H1 (cell line): ENCODE results near the gene PLA2G4F.

Experiments used
- CEBPB ChIP-seq: IDR thresholded peaks from 2 replicates; pipeline ENCODE4 v1.6.1; 2012; ENCODE audit warnings: low read depth, low read length
- EP300 ChIP-seq, 2 experiments: IDR thresholded peaks; 1 replicate in 1 of 2; 2 replicates in 1 of 2; pipeline ENCODE4 v1.6.1; 2011 to 2012; ENCODE audit warnings: low read depth in 2 of 2, low read length in 2 of 2, mild to moderate bottlenecking in 2 of 2, borderline replicate concordance in 1 of 2, inconsistent platforms in 1 of 2, moderate library complexity in 1 of 2
- PHF8 ChIP-seq: fragments of 200-600 bp; sonication (generic); conservative IDR thresholded peaks from 2 replicates; pipeline ENCODE4 v1.7.1; 2012; ENCODE audit warnings: low read depth, mild to moderate bottlenecking, inconsistent platforms, low read length, moderate library complexity
- POLR2A ChIP-seq, 2 experiments: IDR thresholded peaks; 1 replicate in 1 of 2; 2 replicates in 1 of 2; pipeline ENCODE4 v1.6.1; 2011; ENCODE audit warnings: low read depth in 2 of 2, low read length in 2 of 2, mild to moderate bottlenecking in 2 of 2; ENCODE audit errors: control extremely low read depth in 1 of 2
- POU5F1 ChIP-seq: IDR thresholded peaks from 2 replicates; pipeline ENCODE4 v1.6.1; 2011; ENCODE audit warnings: low read depth, mild to moderate bottlenecking, low read length, moderate library complexity
- RFX5 ChIP-seq: IDR thresholded peaks from 2 replicates; pipeline ENCODE4 v1.6.1; 2011; ENCODE audit warnings: low read depth, low read length, improper control_type of control experiment, borderline replicate concordance
- SIN3A ChIP-seq, 2 experiments: IDR thresholded peaks in 1 of 2; conservative IDR thresholded peaks in 1 of 2; 2 replicates each; pipeline ENCODE4 v1.6.1; 2011 to 2012; ENCODE audit warnings: low read length in 2 of 2, improper control_type of control experiment in 1 of 2, low read depth in 1 of 2, mild to moderate bottlenecking in 1 of 2
- SIRT6 ChIP-seq: IDR thresholded peaks from one replicate; pipeline ENCODE4 v1.7.1; 2012; ENCODE audit warnings: low read length, inconsistent platforms
- SRF ChIP-seq: IDR thresholded peaks from 2 replicates; pipeline ENCODE4 v1.6.1; 2011; ENCODE audit warnings: mild to moderate bottlenecking, low read depth, low read length, moderate library complexity
- SUZ12 ChIP-seq: fragments of 200-600 bp; sonication (generic); IDR thresholded peaks from 2 replicates; pipeline ENCODE4 v1.6.1; 2012; ENCODE audit warnings: mild to moderate bottlenecking, inconsistent platforms, low read length, moderate library complexity, mixed read lengths
- TF ChIP-seq, protein P1 (sequence below), 3 experiments: IDR thresholded peaks; 1 replicate in 2 of 3; 2 replicates in 1 of 3; pipeline versions ENCODE4 v1.5.1 to v1.6.1; 2011; ENCODE audit warnings: low read length in 3 of 3, mild to moderate bottlenecking in 3 of 3, inconsistent platforms in 2 of 3, low read depth in 1 of 3, moderate library complexity in 1 of 3; ENCODE audit not compliant: insufficient read depth in 1 of 3; ENCODE audit errors: control extremely low read depth in 1 of 3

DNA sequence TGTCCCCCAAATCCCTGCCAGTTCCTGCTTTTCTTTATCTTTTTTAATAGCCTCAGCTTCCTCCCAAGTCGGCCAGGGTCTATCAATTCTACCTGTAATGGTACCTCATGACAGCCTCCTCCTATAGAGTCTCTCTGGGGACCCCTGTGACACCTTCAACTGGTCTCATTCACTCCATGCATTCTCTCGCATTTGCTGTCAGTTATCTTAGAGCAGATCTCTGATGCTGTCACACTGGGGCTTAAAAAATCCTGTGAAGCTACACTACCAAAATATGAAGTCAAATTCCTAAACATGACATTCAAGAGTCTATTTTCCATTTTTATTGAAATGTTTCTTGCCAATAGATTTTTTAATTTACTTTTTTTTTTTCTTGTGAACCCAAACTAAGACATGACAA lies 46.2 kb upstream of the PLA2G4F start:
- TF ChIP-seq RFX5 (no peak), POLR2A (IDR thresholded peaks at IDR 0.05; ENCODE audit: control extremely low read depth in 1 of 2, low read depth in 2 of 2, low read length in 2 of 2) (no peak), EP300 (IDR thresholded peaks at IDR 0.05; ENCODE audit: borderline replicate concordance in 1 of 2, low read depth in 2 of 2, low read length in 2 of 2) (no peak), SIN3A (conservative IDR thresholded peaks at IDR 0.05 in 1 of 2, IDR thresholded peaks at IDR 0.05 in 1 of 2; ENCODE audit: low read depth in 1 of 2, low read length in 2 of 2) (no peak), SIRT6 (no peak), SRF (no peak), CEBPB (no peak), PHF8 (no peak), SUZ12 (no peak), POU5F1 (no peak)
- TF ChIP-seq, protein P1, sequence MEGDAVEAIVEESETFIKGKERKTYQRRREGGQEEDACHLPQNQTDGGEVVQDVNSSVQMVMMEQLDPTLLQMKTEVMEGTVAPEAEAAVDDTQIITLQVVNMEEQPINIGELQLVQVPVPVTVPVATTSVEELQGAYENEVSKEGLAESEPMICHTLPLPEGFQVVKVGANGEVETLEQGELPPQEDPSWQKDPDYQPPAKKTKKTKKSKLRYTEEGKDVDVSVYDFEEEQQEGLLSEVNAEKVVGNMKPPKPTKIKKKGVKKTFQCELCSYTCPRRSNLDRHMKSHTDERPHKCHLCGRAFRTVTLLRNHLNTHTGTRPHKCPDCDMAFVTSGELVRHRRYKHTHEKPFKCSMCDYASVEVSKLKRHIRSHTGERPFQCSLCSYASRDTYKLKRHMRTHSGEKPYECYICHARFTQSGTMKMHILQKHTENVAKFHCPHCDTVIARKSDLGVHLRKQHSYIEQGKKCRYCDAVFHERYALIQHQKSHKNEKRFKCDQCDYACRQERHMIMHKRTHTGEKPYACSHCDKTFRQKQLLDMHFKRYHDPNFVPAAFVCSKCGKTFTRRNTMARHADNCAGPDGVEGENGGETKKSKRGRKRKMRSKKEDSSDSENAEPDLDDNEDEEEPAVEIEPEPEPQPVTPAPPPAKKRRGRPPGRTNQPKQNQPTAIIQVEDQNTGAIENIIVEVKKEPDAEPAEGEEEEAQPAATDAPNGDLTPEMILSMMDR (IDR thresholded peaks at IDR 0.05; ENCODE audit: control extremely low read depth in 1 of 3, insufficient read depth in 1 of 3, low read depth in 1 of 3, low read length in 3 of 3), result no peak
